Body of pancreas (tissue), 4 donors: ENCODE data around the gene PCSK4. TPM values are rescaled to one million over a fixed set of nuclear protein-coding genes. Genes with fewer than 3 reads are reported as not detected.

Experiments used
- ATAC-seq: fragments of 150-250 bp; one replicate; pipeline ENCODE4 v1.9.1; 2016
- DNase-seq, 4 donors: peaks; one replicate each; pipeline ENCODE4 v3.0.0-alpha.2; 2019
- H3K27ac ChIP-seq, 4 donors: fragments of 200-600 bp; sonication (generic); 1 replicate in 3 of 4; 2 replicates in 1 of 4; pipeline versions ENCODE4 v1.5.1 to v1.6.1; 2016 to 2019; ENCODE audit warnings: mild to moderate bottlenecking in 1 of 4, mixed read lengths in 1 of 4, moderate library complexity in 1 of 4
- H3K27me3 ChIP-seq, 2 donors: fragments of 200-600 bp; sonication (generic); one replicate each; pipeline ENCODE4 v1.6.0; 2016; ENCODE audit warnings: mild to moderate bottlenecking in 1 of 2
- H3K36me3 ChIP-seq, 2 donors: fragments of 200-600 bp; sonication (generic); replicated peaks in 1 of 2; 2 replicates each; pipeline ENCODE4 v1.5.1; 2016; ENCODE audit warnings: low read depth in 2 of 2; ENCODE audit not compliant: insufficient read depth in 1 of 2
- H3K4me1 ChIP-seq: fragments of 200-600 bp; sonication (generic); one replicate; pipeline ENCODE4 v1.6.0; 2016
- H3K4me3 ChIP-seq, 2 donors: fragments of 200-600 bp; sonication (generic); 1 replicate in 1 of 2; 2 replicates in 1 of 2; pipeline ENCODE4 v1.5.1; 2016 to 2019
- H3K9me3 ChIP-seq, 3 donors: fragments of 200-600 bp; sonication (generic); 1 replicate in 2 of 3; 2 replicates in 1 of 3; pipeline ENCODE4 v1.5.1; 2016
- POLR2A ChIP-seq, 3 donors: fragments of 450-650 bp; IDR thresholded peaks; one replicate each; pipeline ENCODE4 v1.6.1; 2016; ENCODE audit warnings: antibody characterized with exemption in 3 of 3, mild to moderate bottlenecking in 2 of 3
- WGBS, 2 donors: methylation state at CpG; one replicate each; pipeline ENCODE4 v1.1.5; 2017; 5-methylcytosine and 5-hydroxymethylcytosine counted together
- intact Hi-C: fragments of 100-400 bp; cut with DNase I; formaldehyde crosslinking; loops from one replicate; pipeline ENCODE4 v1.15.1; 2023
- total RNA-seq, 2 donors: library from RNA; depleted of rRNA; stranded (reverse); fragments of >200 nt; gene quantifications; one replicate each; pipeline ENCODE4 v1.1.0, GENCODE V29; 2016
- TF ChIP-seq, protein P1 (sequence below), 7 experiments: fragments of 450-650 bp in 4 of 7; fragments of 200-600 bp in 3 of 7; sonication (generic) in 3 of 7; IDR thresholded peaks; one replicate each; pipeline ENCODE4 v1.5.1; 2016 to 2019; ENCODE audit warnings: antibody characterized with exemption in 7 of 7

PCSK4 gene
- total RNA-seq, 2 donors from 2014 or later = 5.2 to 10.9 TPM

DNA sequence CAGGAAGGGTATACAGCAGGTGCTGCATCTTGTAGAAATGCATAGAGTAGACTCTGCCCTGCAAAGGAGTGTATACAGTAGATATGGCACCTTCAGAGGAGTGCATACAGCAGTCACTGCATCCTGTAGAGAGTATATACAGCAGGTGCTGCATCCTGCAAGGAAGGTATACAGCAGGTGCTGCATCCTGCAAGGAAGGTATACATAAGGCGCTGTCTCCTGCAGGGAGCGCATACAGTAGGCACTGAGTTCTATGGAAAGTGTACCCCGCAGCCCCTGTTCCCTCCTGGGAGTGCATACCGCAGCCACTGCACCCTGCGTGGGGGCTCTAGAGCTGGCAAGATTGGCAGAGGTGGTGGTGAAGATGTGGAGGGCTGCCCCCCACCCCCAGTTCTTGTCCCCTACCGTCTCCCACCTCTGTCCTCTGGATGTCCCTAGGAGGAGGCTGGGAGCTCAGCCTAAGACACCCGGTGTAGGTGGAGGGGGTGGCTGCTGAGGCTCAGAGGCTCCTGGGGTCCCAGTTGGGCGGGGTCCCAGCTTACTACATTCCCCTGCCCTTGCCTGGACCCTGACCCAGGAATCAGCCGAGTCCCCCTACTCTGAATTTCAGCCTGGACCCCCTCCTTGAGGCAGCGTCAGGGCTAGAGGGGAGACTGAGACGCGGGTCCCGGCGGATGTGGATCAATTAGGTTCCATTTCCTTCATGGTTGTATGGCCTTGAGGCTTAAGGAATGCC, 25.0 kb upstream of the PCSK4 start:
- intact Hi-C loops = loop anchor here (10.0 kb wide), 1 partner anchor 230 kb away; the partner anchor contains the start of gene EFNA2
- DNase-seq = no peak
- peaks cover 13% of the 10 kb centered on the region for H3K4me1 ChIP-seq
- TF ChIP-seq, protein P1, sequence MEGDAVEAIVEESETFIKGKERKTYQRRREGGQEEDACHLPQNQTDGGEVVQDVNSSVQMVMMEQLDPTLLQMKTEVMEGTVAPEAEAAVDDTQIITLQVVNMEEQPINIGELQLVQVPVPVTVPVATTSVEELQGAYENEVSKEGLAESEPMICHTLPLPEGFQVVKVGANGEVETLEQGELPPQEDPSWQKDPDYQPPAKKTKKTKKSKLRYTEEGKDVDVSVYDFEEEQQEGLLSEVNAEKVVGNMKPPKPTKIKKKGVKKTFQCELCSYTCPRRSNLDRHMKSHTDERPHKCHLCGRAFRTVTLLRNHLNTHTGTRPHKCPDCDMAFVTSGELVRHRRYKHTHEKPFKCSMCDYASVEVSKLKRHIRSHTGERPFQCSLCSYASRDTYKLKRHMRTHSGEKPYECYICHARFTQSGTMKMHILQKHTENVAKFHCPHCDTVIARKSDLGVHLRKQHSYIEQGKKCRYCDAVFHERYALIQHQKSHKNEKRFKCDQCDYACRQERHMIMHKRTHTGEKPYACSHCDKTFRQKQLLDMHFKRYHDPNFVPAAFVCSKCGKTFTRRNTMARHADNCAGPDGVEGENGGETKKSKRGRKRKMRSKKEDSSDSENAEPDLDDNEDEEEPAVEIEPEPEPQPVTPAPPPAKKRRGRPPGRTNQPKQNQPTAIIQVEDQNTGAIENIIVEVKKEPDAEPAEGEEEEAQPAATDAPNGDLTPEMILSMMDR (IDR thresholded peaks at IDR 0.05) = no peak
- no peak for TF ChIP-seq POLR2A (IDR thresholded peaks at IDR 0.05)
- H3K27ac ChIP-seq = no peak overlapping the region
- peaks cover 0 to 21% of the 10 kb centered on the region in 2 donors for H3K27me3 ChIP-seq
- no peak overlapping the region for H3K4me3 ChIP-seq
- H3K9me3 ChIP-seq = no peaks in the 10 kb centered on the region
- H3K36me3 ChIP-seq = no peaks in the 10 kb centered on the region
- ATAC-seq = no peak
- WGBS, 2 donors = 51 to 65% methylated on average over 12 to 14 of the region's 14 CpGs

DNA sequence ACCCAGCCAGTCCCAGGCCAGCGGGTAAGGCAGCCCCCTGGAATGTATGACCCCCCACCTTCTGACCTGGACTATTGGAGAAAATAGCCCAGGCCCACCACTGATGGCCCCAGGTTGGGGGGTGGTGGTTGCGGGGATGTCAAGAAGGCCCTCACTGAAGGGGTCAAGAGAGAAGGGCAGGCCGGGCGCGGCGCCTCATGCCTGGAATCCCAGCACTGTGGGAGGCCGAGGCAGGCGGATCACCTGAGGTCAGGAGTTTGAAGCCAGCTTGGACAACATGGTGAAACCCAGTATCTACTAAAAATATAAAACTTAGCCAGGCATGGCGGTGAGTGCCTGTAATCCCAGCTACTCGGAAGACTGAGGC, 24.1 kb upstream of the PCSK4 start:
- H3K9me3 ChIP-seq = no peaks in the 10 kb centered on the region
- intact Hi-C loops = loop anchor here (10.0 kb wide), 1 partner anchor 229 kb away; the partner anchor contains the start of gene EFNA2
- H3K4me1 ChIP-seq = peaks cover 13% of the 10 kb centered on the region
- ATAC-seq (no peak), DNase-seq (no peak)
- TF ChIP-seq POLR2A (IDR thresholded peaks at IDR 0.05) = no peak
- TF ChIP-seq, protein P1 (IDR thresholded peaks at IDR 0.05) = no peak
- no peak overlapping the region for H3K4me3 ChIP-seq
- H3K27me3 ChIP-seq = peaks cover 0 to 21% of the 10 kb centered on the region in 2 donors
- whole genome bisulfite sequencing, 2 donors = 58 to 59% methylated on average over 9 to 10 of the region's 10 CpGs
- no peak overlapping the region for H3K27ac ChIP-seq
- no peaks in the 10 kb centered on the region for H3K36me3 ChIP-seq

DNA sequence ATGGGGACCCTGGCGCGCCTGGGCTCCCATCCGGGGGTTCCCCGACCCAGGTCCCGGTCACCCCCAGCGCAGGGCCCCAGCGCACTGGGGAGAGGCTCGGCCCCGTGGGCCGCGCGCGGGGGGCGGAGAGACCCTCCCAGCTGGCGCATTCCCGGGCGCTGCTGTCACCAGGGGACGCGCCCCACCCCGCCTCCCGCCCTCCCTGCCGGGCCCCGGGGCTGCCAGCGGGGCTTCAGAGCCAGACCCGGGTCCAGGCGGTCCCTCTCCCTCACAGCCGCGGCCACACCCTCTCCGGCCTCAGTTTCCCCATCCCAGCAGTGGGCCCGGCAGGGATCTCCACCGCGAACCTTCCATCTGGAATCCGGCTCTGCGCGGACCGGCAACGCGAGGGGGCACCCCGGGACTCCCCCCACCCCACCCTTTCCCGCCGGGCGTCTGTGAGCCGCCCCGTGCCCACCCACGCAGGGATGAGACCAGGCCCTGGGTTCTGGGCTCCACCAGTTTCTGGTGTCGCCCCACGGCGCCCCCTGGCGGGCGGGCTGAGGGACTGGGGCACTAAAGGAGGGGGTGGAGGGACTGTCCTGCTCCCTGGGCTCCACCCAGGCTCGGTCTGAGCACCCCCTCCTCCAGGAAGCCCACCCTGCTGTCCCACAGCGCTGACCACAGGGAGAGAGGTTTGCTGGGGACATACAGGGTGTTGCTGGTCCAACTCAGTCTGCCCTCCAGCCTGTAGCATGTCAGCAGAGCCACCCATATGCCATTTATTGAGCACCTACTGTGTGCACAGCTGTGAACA, 23.5 kb upstream of the PCSK4 start:
- Histone ChIP-seq H3K4me3 (no peak overlapping the region), H3K4me1 (peaks cover 13% of the 10 kb centered on the region), H3K9me3 (no peaks in the 10 kb centered on the region), H3K36me3 (no peaks in the 10 kb centered on the region), H3K27ac (no peak overlapping the region), H3K27me3 (peaks cover 0 to 21% of the 10 kb centered on the region in 2 donors)
- peak; percentile 40 to 60 (median 47) for DNase-seq
- TF ChIP-seq, protein P1 (IDR thresholded peaks at IDR 0.05) = peak; percentile 45 to 70 (median 49)
- TF ChIP-seq POLR2A (IDR thresholded peaks at IDR 0.05) = no peak
- intact Hi-C loops = loop anchor here (10.0 kb wide), 1 partner anchor 229 kb away; the partner anchor contains the start of gene EFNA2
- ATAC-seq = peak; percentile 63
- 0 to 6% methylated on average over 1 to 40 of the region's 52 CpGs for WGBS, 2 donors

DNA sequence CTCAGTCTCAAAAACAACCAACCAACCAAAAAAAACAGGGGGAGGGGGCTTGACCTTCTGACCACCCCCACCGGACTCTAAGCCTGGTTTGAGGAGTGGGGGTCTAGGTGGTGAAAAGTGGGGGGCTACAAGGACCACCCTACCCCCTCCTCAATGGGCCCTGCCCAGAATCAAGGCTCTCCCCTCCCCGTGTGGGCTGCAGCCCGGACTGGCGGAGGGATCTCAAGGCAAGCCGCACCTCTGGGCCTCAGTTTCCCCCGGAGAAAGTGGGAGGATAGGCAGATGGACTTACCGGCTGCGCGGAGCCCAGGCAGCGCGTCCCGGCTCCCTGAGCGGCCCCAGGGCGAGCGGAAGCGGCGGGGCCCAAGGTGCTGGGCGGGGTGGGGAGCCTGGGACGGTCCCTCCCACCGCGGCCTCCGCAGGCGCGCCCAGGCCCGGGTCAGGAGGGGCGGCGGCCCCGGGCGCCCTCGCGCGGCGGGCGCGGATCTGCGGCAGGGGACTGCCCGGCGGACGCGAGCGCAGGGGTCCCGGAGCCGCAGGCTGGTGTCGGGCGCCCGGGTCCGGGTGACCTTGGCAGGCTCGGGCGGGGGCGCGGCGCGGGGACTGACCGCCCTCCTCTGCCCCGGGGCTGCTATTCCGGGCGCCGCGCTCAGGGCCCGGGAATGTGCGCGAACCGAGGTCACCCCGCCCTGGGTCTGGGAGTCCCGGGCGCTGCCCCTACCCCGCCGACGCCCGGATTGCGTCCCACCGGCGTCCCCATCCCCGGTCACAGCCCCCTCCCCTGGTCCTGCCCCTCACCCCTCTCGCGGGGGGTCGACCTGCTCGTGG, 22.7 kb upstream of the PCSK4 start, which contains the start of gene ADAMTSL5:
Gene ADAMTSL5 (minus strand): TSS at position 349 of the 828 bp plus-strand sequence. CDS start 2,076 bp downstream, outside the sequence.
- WGBS, 2 donors = 4 to 17% methylated on average over 13 to 32 of the region's 78 CpGs
- Histone ChIP-seq H3K27ac (no peak within 1 kb of the TSS), H3K9me3 (no peaks in the 10 kb centered on the region), H3K36me3 (no peaks in the 10 kb centered on the region), H3K4me3 (no peak within 1 kb of the TSS), H3K27me3 (peaks cover 0 to 21% of the 10 kb centered on the region in 2 donors), H3K4me1 (peaks cover 15% of the 10 kb centered on the region)
- DNase-seq = peak in 2 of 4 donors; percentile 19 to 45
- peak; percentile 53 for ATAC-seq
- intact Hi-C loops = loop anchor here (10.0 kb wide), 1 partner anchor 228 kb away; the partner anchor contains the start of gene EFNA2
- TF ChIP-seq, protein P1 (IDR thresholded peaks at IDR 0.05) = peak in 1 of 7 experiments; percentile 27
- no peak for TF ChIP-seq POLR2A (IDR thresholded peaks at IDR 0.05)
